Pancreas (tissue), 10 donors: ENCODE measurements around the gene STK33. TPM values are rescaled to one million over a fixed set of nuclear protein-coding genes. Genes with fewer than 3 reads are reported as not detected.

Source experiments
- ATAC-seq, 4 donors: fragments of 200-7000 bp; cut with Tn5 transposase; one replicate each; pipeline versions ENCODE4 v1.8.0 to v1.9.1; 2020; ENCODE audit warnings: mild to moderate bottlenecking in 4 of 4, moderate library complexity in 4 of 4
- DNase-seq, 6 donors: peaks; one replicate each; pipeline ENCODE4 v3.0.0-alpha.2; 2020
- FAIRE-seq: peaks from 2 replicates; lab custom pipeline; 2012; peaks lifted over from hg19 to GRCh38; lab: Jason Lieb, UNC
- H3K27ac ChIP-seq, 4 donors: fragments of 200-600 bp; sonication (generic); 1 replicate in 3 of 4; 2 replicates in 1 of 4; pipeline versions ENCODE4 v1.5.0 to v1.8.0; 2020
- H3K27me3 ChIP-seq, 4 donors: fragments of 200-600 bp; one replicate each; pipeline ENCODE4 v1.8.0; 2021
- H3K36me3 ChIP-seq, 3 donors: fragments of 200-600 bp; sonication (generic) in 1 of 3; one replicate each; pipeline versions ENCODE4 v1.5.0 to v1.8.0; 2020 to 2021
- H3K4me1 ChIP-seq, 3 donors: fragments of 200-600 bp; one replicate each; pipeline ENCODE4 v1.8.0; 2021
- H3K4me3 ChIP-seq, 4 donors: fragments of 200-600 bp; sonication (generic) in 2 of 4; one replicate each; pipeline versions ENCODE4 v1.5.0 to v1.8.0; 2020 to 2021
- H3K9me3 ChIP-seq, 4 donors: fragments of 200-600 bp; one replicate each; pipeline ENCODE4 v1.8.0; 2021
- WGBS, 2 donors: extraction: QIAGEN DNeasy Blood & Tissue Kit; methylation state at CpG; one replicate each; pipeline ENCODE4 v1.1.7; 2013; 5-methylcytosine and 5-hydroxymethylcytosine counted together
- intact Hi-C, 3 donors: fragments of 100-400 bp; cut with DNase I; formaldehyde crosslinking; loops; one replicate each; pipeline versions ENCODE4 v1.11.1 to v1.14.2; 2022
- polyA plus RNA-seq, 2 donors: library from polyadenylated mRNA; stranded (reverse); fragments of 200-250 nt; gene quantifications; one replicate each; pipeline ENCODE4 v1.2.3, GENCODE V29; 2013
- total RNA-seq, 6 donors: library from RNA; stranded (reverse); fragmentation: NEBNext Ultra II Directional in 4 of 6; extraction: Animal tissue kit (Norgen Biotek cat#: 25700) in 4 of 6; gene quantifications; one replicate each; pipeline versions ENCODE4 v1.2.1 to v1.2.4, GENCODE V29; 2021 to 2023
- TF ChIP-seq, protein P1 (sequence below), 4 donors: fragments of 200-600 bp; sonication (generic) in 3 of 4; IDR thresholded peaks; one replicate each; pipeline versions ENCODE4 v1.5.0 to v1.8.0; 2021; ENCODE audit warnings: antibody characterized with exemption in 4 of 4
- donor health status: healthy with polysubstance abuse.
- donor health status: DM: no; HTN: no; CAD: no; lungs with moderate emphysema.
- donor health status: DM: no; HTN: no; CAD: no.
- donor health status: control.
- donor health status: control.
- donor health status: Bipolar disorder and iron deficiency.
- donor health status: DM: yes; HTN: yes; CAD: no.
- donor health status: DM: no; HTN: no; CAD: no.
- donor health status: DM: no; HTN: no; CAD: no.
- donor health status: DM: yes; HTN: yes; CAD: no.

The STK33 gene
- total and polyA plus RNA-seq, 8 donors, result 6.0 to 23.9 (median 7.2) TPM

DNA sequence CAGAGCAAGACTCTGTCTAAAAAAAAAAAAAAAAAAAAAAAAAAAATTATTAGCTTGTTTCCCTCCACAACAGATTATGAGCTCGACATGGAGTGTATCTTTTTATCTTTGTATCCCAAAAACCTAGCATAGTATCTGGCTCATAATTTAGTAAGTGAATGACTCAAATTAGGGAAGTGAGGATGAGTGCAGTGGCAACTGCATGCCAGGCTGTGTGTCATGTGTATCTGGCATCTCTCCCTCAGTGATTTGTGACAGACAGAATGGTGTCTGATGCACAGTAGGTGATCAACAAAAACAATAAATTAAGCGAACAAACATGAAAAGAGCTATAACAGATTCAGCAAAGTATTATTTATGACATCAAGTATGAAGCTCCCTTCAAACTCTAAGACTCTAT is 7.2 kb downstream of the STK33 start:
- Histone ChIP-seq H3K9me3 (no peaks in the 10 kb centered on the region), H3K4me3 (no peak overlapping the region), H3K27me3 (no peaks in the 10 kb centered on the region), H3K36me3 (no peaks in the 10 kb centered on the region), H3K27ac (no peak overlapping the region), H3K4me1 (no peaks in the 10 kb centered on the region)
- DNase-seq (no peak), ATAC-seq (no peak), FAIRE-seq (no peak)
- WGBS, 2 donors, result 77 to 89% methylated on average over 2 of the region's 2 CpGs
- TF ChIP-seq, protein P1, sequence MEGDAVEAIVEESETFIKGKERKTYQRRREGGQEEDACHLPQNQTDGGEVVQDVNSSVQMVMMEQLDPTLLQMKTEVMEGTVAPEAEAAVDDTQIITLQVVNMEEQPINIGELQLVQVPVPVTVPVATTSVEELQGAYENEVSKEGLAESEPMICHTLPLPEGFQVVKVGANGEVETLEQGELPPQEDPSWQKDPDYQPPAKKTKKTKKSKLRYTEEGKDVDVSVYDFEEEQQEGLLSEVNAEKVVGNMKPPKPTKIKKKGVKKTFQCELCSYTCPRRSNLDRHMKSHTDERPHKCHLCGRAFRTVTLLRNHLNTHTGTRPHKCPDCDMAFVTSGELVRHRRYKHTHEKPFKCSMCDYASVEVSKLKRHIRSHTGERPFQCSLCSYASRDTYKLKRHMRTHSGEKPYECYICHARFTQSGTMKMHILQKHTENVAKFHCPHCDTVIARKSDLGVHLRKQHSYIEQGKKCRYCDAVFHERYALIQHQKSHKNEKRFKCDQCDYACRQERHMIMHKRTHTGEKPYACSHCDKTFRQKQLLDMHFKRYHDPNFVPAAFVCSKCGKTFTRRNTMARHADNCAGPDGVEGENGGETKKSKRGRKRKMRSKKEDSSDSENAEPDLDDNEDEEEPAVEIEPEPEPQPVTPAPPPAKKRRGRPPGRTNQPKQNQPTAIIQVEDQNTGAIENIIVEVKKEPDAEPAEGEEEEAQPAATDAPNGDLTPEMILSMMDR (IDR thresholded peaks at IDR 0.05), result no peak
- intact Hi-C loops, result no loop called here

DNA sequence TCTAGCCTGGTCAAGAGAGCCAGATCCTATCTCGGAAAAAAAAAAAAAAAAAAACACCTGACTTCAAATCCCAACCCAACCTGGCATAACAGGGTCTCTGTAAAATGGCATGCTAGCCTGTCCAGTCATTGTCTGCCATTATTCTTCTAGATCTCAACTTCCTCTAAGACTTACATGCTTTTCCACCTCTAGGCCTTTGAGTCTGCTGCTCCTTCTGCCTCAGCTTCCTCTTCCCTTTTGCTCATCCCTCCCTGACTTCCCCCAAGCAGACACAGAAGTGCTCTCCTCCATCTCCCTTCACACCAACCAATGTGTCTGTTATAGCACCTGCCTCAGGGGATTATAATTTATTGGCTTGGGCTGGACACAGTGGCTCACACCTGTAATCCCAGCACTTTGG is 7.8 kb downstream of the STK33 start:
- Histone ChIP-seq H3K36me3 (no peaks in the 10 kb centered on the region), H3K4me1 (no peaks in the 10 kb centered on the region), H3K27me3 (no peaks in the 10 kb centered on the region), H3K9me3 (no peaks in the 10 kb centered on the region), H3K4me3 (no peak overlapping the region), H3K27ac (no peak overlapping the region)
- intact Hi-C loops, result no loop called here
- ATAC-seq (no peak), DNase-seq (no peak), FAIRE-seq (no peak)
- TF ChIP-seq, protein P1 (IDR thresholded peaks at IDR 0.05), result no peak
- 53 to 75% methylated on average over 1 of the region's 1 CpG for WGBS, 2 donors

DNA sequence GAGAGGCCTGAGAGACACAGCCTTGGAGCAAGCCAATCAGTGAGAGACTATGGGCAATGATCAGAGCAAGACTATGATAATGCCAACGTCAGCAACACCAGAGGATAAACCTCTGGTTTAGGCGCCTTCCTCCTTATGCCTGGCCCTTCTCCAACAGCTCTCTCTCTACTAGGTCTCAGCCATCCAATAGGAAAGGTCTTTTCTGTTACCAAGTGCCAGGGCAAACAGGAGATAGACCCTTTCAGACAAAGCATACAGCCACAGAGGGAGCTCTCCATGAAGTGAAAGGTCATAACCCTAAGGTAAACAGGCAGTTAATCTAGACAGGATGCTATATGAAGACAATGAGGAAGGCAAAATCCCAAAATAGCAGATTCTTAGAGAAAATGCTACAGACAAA is 9.5 kb downstream of the STK33 start:
- DNase-seq (no peak), ATAC-seq (peak in 2 of 4 donors; percentile 19 to 29), FAIRE-seq (no peak)
- Histone ChIP-seq H3K9me3 (no peaks in the 10 kb centered on the region), H3K4me1 (no peaks in the 10 kb centered on the region), H3K27me3 (no peaks in the 10 kb centered on the region), H3K36me3 (no peaks in the 10 kb centered on the region), H3K4me3 (no peak overlapping the region), H3K27ac (no peak overlapping the region)
- TF ChIP-seq, protein P1 (IDR thresholded peaks at IDR 0.05), result no peak
- intact Hi-C loops, result no loop called here
- 53 to 54% methylated on average over 2 of the region's 2 CpGs for WGBS, 2 donors

DNA sequence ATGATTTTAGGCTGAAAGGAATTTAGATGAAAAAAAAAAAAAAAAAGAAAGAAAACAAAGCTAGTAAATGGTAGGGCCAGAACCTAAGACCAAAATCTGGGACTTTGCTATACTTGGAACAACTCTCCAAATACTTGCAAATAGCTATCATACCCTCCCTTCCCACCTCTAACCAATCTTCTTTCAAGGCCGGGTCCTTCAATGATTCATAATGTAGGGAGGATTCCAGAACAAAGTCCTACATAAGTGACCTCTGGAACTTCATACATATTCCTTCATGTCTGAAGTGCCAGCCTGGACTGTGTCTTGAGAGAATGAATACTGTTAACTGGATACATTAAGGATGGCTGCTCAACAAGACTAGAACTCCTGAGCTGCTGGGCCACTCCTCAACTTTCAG is 9.9 kb downstream of the STK33 start:
- Histone ChIP-seq H3K4me1 (no peaks in the 10 kb centered on the region), H3K27me3 (no peaks in the 10 kb centered on the region), H3K27ac (no peak overlapping the region), H3K4me3 (no peak overlapping the region), H3K36me3 (no peaks in the 10 kb centered on the region), H3K9me3 (no peaks in the 10 kb centered on the region)
- no peak for DNase-seq
- FAIRE-seq, result no peak
- 28 to 57% methylated on average over 1 of the region's 1 CpG for WGBS, 2 donors
- intact Hi-C loops, result no loop called here
- TF ChIP-seq, protein P1 (IDR thresholded peaks at IDR 0.05), result no peak
- ATAC-seq, result peak in 3 of 4 donors; percentile 30 to 44 (median 37)

DNA sequence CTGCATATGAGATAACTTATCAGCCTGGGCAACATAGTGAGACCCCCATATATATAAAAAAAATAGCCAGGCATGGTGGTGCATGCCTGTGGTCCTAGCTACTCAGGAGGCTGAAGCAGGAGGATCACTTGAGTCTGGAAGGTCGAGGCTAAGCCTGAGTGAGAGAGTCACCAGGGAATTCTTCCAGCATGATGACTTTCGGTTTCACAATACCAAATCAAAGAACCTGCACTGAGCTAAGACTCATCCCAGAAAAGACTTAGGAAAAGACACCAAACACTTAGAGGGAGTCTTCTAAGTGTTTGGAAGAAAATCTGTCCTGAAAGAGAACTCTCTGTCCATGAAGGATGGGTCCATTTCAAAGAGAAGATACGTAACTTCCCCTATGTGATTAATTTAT is 12.7 kb downstream of the STK33 start:
- Histone ChIP-seq H3K27me3 (no peaks in the 10 kb centered on the region), H3K36me3 (no peaks in the 10 kb centered on the region), H3K4me1 (no peaks in the 10 kb centered on the region), H3K9me3 (no peaks in the 10 kb centered on the region), H3K4me3 (no peak overlapping the region), H3K27ac (no peak overlapping the region)
- ATAC-seq, result no peak
- FAIRE-seq, result no peak
- TF ChIP-seq, protein P1 (IDR thresholded peaks at IDR 0.05), result no peak
- no peak for DNase-seq
- WGBS, 2 donors, result 87 to 93% methylated on average over 3 of the region's 3 CpGs
- intact Hi-C loops, result no loop called here
